Heart right ventricle (tissue), 16 donors: ENCODE data around the gene DQX1. TPM values are rescaled to one million over a fixed set of nuclear protein-coding genes. Genes with fewer than 3 reads are reported as not detected.

ENCODE experiments used
- ATAC-seq, 8 donors: fragments of 200-7000 bp; cut with Tn5 transposase; one replicate each; pipeline ENCODE4 v1.9.1; 2020; ENCODE audit warnings: mild to moderate bottlenecking in 8 of 8, moderate library complexity in 8 of 8, moderate number of reproducible peaks in 1 of 8
- DNase-seq, 2 donors: peaks; one replicate each; pipeline ENCODE4 v3.0.0-alpha.2; 2020
- H3K27ac ChIP-seq, 10 donors: fragments of 200-600 bp; sonication (generic) in 2 of 10; one replicate each; pipeline versions ENCODE4 v1.5.0 to v1.8.0; 2020 to 2022; ENCODE audit warnings: mild to moderate bottlenecking in 3 of 10
- H3K27me3 ChIP-seq, 7 donors: fragments of 200-600 bp; one replicate each; pipeline ENCODE4 v1.8.0; 2021 to 2022; ENCODE audit warnings: mild to moderate bottlenecking in 2 of 7
- H3K36me3 ChIP-seq, 9 donors: fragments of 200-600 bp; sonication (generic) in 1 of 9; one replicate each; pipeline versions ENCODE4 v1.5.0 to v1.8.0; 2020 to 2022; ENCODE audit warnings: mild to moderate bottlenecking in 2 of 9
- H3K4me1 ChIP-seq, 9 donors: fragments of 200-600 bp; sonication (generic) in 1 of 9; one replicate each; pipeline versions ENCODE4 v1.5.0 to v1.8.0; 2020 to 2022; ENCODE audit warnings: mild to moderate bottlenecking in 4 of 9
- H3K4me3 ChIP-seq, 10 donors: fragments of 200-600 bp; sonication (generic) in 2 of 10; one replicate each; pipeline versions ENCODE4 v1.5.0 to v1.8.0; 2020 to 2022; ENCODE audit warnings: mild to moderate bottlenecking in 7 of 10, moderate library complexity in 2 of 10
- H3K9me3 ChIP-seq, 11 donors: fragments of 200-600 bp in 10 of 11; sonication (generic) in 2 of 11; one replicate each; pipeline versions ENCODE4 v1.5.0 to v1.8.0; 2013 to 2022; ENCODE audit warnings: mild to moderate bottlenecking in 2 of 11, control low read depth in 1 of 11, moderate library complexity in 1 of 11
- WGBS, 2 donors: extraction: QIAGEN DNeasy Blood & Tissue Kit; methylation state at CpG; one replicate each; pipeline ENCODE4 v1.1.7; 2013; ENCODE audit warnings: inconsistent platforms in 1 of 2; 5-methylcytosine and 5-hydroxymethylcytosine counted together
- intact Hi-C, 10 donors: fragments of 100-400 bp; cut with DNase I; formaldehyde crosslinking; loops; one replicate each; pipeline versions ENCODE4 v1.11.1 to v1.14.2; 2022
- polyA plus RNA-seq, 2 donors: library from polyadenylated mRNA; stranded (reverse); fragments of 200-250 nt; gene quantifications; one replicate each; pipeline ENCODE4 v1.2.3, GENCODE V29; 2013
- total RNA-seq, 10 donors: library from RNA; stranded (reverse); fragmentation: NEBNext Ultra II Directional in 3 of 10; extraction: Animal tissue kit (Norgen Biotek cat#: 25700) in 3 of 10; gene quantifications; one replicate each; pipeline versions ENCODE4 v1.2.1 to v1.2.4, GENCODE V29; 2021 to 2023
- TF ChIP-seq, protein P1 (sequence below), 9 donors: fragments of 200-600 bp; sonication (generic) in 2 of 9; IDR thresholded peaks; one replicate each; pipeline versions ENCODE4 v1.5.0 to v1.8.0; 2021 to 2022; ENCODE audit warnings: antibody characterized with exemption in 9 of 9, mild to moderate bottlenecking in 5 of 9, moderate library complexity in 1 of 9
- donor health status: Arrhythmogenic right ventricular cardiomyopathy.
- donor health status: ischemic (EF 13 %, LVEDD 7.1; RV severe dilation, severe dysfunction).
- donor health status: healthy with polysubstance abuse.
- donor health status: DM: no; HTN: yes; CAD: no.
- donor health status: DM: no; HTN: no; CAD: no.
- donor health status: ischemic (EF 25% LVEDD 6.9; RV normal size, moderate dysfunction).
- donor health status: ischemic (EF 25% LVEDD 5.7; RV mildly dilated, moderate dysfunction).
- donor health status: healthy.
- donor health status: DM: yes; HTN: yes; CAD: no.
- donor health status: Ischemic cardiomyopathy.
- donor health status: ischemic (EF 35%, LVEDD 5.7; RV mildly dilated, moderate dysfunction).
- donor health status: nonischemic (EF 11% LVEDD 7.7; RV severe dilation, severe dysfunction).
- donor health status: DM: yes; HTN: yes; CAD: no.
- donor health status: PGD.
- donor health status: ischemic (EF 29% LVEDD 5.4; RV normal size, mild dysfunction).
- donor health status: nonischemic (EF 23%, LVEDD 6.1; RV moderate dilation, normal function).

Gene DQX1
- total and polyA plus RNA-seq, 12 donors, result 0.03 to 0.65 TPM; not detected in 10

GRCh38 chr2:74511104-74511989, 14.7 kb downstream of the DQX1 start:
- Histone ChIP-seq H3K4me1 (peaks cover 9 to 44% (median 36%) of the 10 kb centered on the region in 9 donors), H3K27me3 (peaks cover 38 to 80% (median 68%) of the 10 kb centered on the region in 7 donors), H3K4me3 (no peak overlapping the region), H3K36me3 (peaks cover 0 to under 1% (median 0%) of the 10 kb centered on the region in 9 donors), H3K27ac (no peak overlapping the region), H3K9me3 (no peaks in the 10 kb centered on the region)
- ATAC-seq (no peak), DNase-seq (no peak)
- TF ChIP-seq, protein P1, sequence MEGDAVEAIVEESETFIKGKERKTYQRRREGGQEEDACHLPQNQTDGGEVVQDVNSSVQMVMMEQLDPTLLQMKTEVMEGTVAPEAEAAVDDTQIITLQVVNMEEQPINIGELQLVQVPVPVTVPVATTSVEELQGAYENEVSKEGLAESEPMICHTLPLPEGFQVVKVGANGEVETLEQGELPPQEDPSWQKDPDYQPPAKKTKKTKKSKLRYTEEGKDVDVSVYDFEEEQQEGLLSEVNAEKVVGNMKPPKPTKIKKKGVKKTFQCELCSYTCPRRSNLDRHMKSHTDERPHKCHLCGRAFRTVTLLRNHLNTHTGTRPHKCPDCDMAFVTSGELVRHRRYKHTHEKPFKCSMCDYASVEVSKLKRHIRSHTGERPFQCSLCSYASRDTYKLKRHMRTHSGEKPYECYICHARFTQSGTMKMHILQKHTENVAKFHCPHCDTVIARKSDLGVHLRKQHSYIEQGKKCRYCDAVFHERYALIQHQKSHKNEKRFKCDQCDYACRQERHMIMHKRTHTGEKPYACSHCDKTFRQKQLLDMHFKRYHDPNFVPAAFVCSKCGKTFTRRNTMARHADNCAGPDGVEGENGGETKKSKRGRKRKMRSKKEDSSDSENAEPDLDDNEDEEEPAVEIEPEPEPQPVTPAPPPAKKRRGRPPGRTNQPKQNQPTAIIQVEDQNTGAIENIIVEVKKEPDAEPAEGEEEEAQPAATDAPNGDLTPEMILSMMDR (IDR thresholded peaks at IDR 0.05), result no peak
- WGBS, 2 donors, result 35 to 38% methylated on average over 11 of the region's 11 CpGs
- intact Hi-C loops, result no loop called here

GRCh38 chr2:74510272-74510671, 15.8 kb downstream of the DQX1 start:
- intact Hi-C loops, result no loop called here
- H3K27me3 ChIP-seq, result peaks cover 28 to 69% (median 62%) of the 10 kb centered on the region in 7 donors
- H3K9me3 ChIP-seq, result no peaks in the 10 kb centered on the region
- ATAC-seq, result no peak
- DNase-seq, result no peak
- H3K36me3 ChIP-seq, result peaks cover 0 to 11% (median 3%) of the 10 kb centered on the region in 9 donors
- no peak overlapping the region for H3K4me3 ChIP-seq
- TF ChIP-seq, protein P1 (IDR thresholded peaks at IDR 0.05), result no peak
- WGBS, 2 donors, result 78 to 80% methylated on average over 4 of the region's 4 CpGs
- H3K27ac ChIP-seq, result no peak overlapping the region
- peaks cover 13 to 45% (median 36%) of the 10 kb centered on the region in 9 donors for H3K4me1 ChIP-seq

GRCh38 chr2:74507926-74508520, 18.0 kb downstream of the DQX1 start:
- Histone ChIP-seq H3K36me3 (peaks cover 0 to 20% (median 3%) of the 10 kb centered on the region in 9 donors), H3K9me3 (no peaks in the 10 kb centered on the region), H3K4me3 (peak overlapping the region; percentile 64 to 83 (median 70)), H3K27me3 (peaks cover 5 to 56% (median 43%) of the 10 kb centered on the region in 7 donors), H3K4me1 (peaks cover 8 to 48% (median 41%) of the 10 kb centered on the region in 9 donors), H3K27ac (peak overlapping the region; percentile 95 to 99 (median 96))
- TF ChIP-seq, protein P1 (IDR thresholded peaks at IDR 0.05), result no peak
- DNase-seq, result peak in 1 of 2 donors; percentile 30
- 8 to 15% methylated on average over 38 of the region's 38 CpGs for WGBS, 2 donors
- peak in 5 of 8 donors; percentile 0 to 39 (median 12) for ATAC-seq
- intact Hi-C loops, result loop anchor here in 3 of 10 donors (1.0 to 2.0 kb wide), 4 partner anchors 21 to 50 kb away; partner anchors contain the start of genes AUP1 (in 2 of the 3), HTRA2 (in 2 of the 3), TTC31 (in 2 of the 3) and CCDC142 (in 1 of the 3)
